ENCODE results near the gene SERPINB8. TPM values are rescaled to one million over a fixed set of nuclear protein-coding genes. Genes with fewer than 3 reads are reported as not detected.
"Not testable (repeated sequence)": the region's sequence is repeated elsewhere in the genome, so short reads cannot be mapped to it uniquely, and the experiment has no call there.

Gene SERPINB8
- 10 to 100 TPM in 1 of 2 donors, 1 to 10 TPM in 1; 3.5 to 10.8 TPM for total RNA-seq
- long read RNA-seq, partial matches to known transcripts = 0 of 5 reads
- long read RNA-seq, other reads (novel, unspliced or antisense) = 2 of 5 reads

GRCh38 chr18:63969942-63970808, at the start of gene SERPINB8:
Gene SERPINB8 (plus strand): TSS chr18:63970081. CDS start chr18:63978309, 8,228 bp downstream.
- intact Hi-C loops (cut with DNase I) = no loop called here
- ATAC-seq (peak; percentile 97 to 98), DNase-seq (peak; percentile 94)

- intact Hi-C loops (cut with DNase I) = no loop called here
- ATAC-seq = no peak
Measured at GRCh38 chr18:63922049-63922448, 47.8 kb upstream of the SERPINB8 start.

GRCh38 chr18:63924551-63924950, 45.3 kb upstream of the SERPINB8 start:
- intact Hi-C loops (cut with DNase I) = no loop called here
- DNase-seq = no peak
- no peak for ATAC-seq

More at GRCh38 chr18:63922049-63922448, 47.8 kb upstream of the SERPINB8 start:
- DNase-seq = no peak

GRCh38 chr18:63928331-63928730, 41.5 kb upstream of the SERPINB8 start:
- DNase-seq (no peak), ATAC-seq (no peak)
- intact Hi-C loops (cut with DNase I) = no loop called here

GRCh38 chr18:63929369-63929768, 40.5 kb upstream of the SERPINB8 start:
- ATAC-seq; intact Hi-C loops (cut with DNase I); DNase-seq: not testable (repeated sequence)

GRCh38 chr18:63930773-63931354, 39.0 kb upstream of the SERPINB8 start:
- intact Hi-C loops (cut with DNase I) = loop anchor here in 1 of 2 donors (10.0 kb wide), 1 partner anchor 54 kb away; no protein-coding TSS in a partner anchor
- no peak for DNase-seq

GRCh38 chr18:63936156-63936931, 33.5 kb upstream of the SERPINB8 start:
- ATAC-seq (peak; percentile 96 to 99), DNase-seq (peak; percentile 89)
- intact Hi-C loops (cut with DNase I) = loop anchor here in 1 of 2 donors (2.0 to 10.0 kb wide), 3 partner anchors 48 to 418 kb away; no protein-coding TSS in a partner anchor

More at GRCh38 chr18:63930773-63931354, 39.0 kb upstream of the SERPINB8 start:
- no peak for ATAC-seq

GRCh38 chr18:63936932-63937393, 32.9 kb upstream of the SERPINB8 start:
- ATAC-seq (no peak), DNase-seq (no peak)
- intact Hi-C loops (cut with DNase I) = loop anchor here in 1 of 2 donors (2.0 to 10.0 kb wide), 3 partner anchors 48 to 418 kb away; no protein-coding TSS in a partner anchor

GRCh38 chr18:63940008-63940407, 29.9 kb upstream of the SERPINB8 start:
- intact Hi-C loops (cut with DNase I) = no loop called here
- ATAC-seq (no peak), DNase-seq (no peak)

GRCh38 chr18:63940543-63941050, 29.3 kb upstream of the SERPINB8 start:
- intact Hi-C loops (cut with DNase I); ATAC-seq; DNase-seq: not testable (repeated sequence)

GRCh38 chr18:63947051-63947790, 22.7 kb upstream of the SERPINB8 start:
- intact Hi-C loops (cut with DNase I) = no loop called here
- ATAC-seq = no peak
- DNase-seq = no peak

- DNase-seq (peak; percentile 65), ATAC-seq (peak; percentile 92 to 100)
- intact Hi-C loops (cut with DNase I) = no loop called here
Measured at GRCh38 chr18:63949068-63949737, 20.7 kb upstream of the SERPINB8 start, which contains the start of gene HMSD. Gene HMSD (plus strand): TSS chr18:63949301. CDS start chr18:63953456, 4,155 bp downstream.

GRCh38 chr18:63951302-63951705, 18.6 kb upstream of the SERPINB8 start:
- no peak for ATAC-seq
- no peak for DNase-seq
- intact Hi-C loops (cut with DNase I) = no loop called here

- DNase-seq = no peak
- intact Hi-C loops (cut with DNase I) = no loop called here
- ATAC-seq = no peak
Measured at GRCh38 chr18:63953811-63954210, 16.1 kb upstream of the SERPINB8 start.

- intact Hi-C loops (cut with DNase I) = no loop called here
- ATAC-seq (no peak), DNase-seq (no peak)
Measured at GRCh38 chr18:63956755-63957154, 13.1 kb upstream of the SERPINB8 start.

GRCh38 chr18:63960891-63961290, 9.0 kb upstream of the SERPINB8 start:
- ATAC-seq (no peak), DNase-seq (no peak)
- intact Hi-C loops (cut with DNase I) = no loop called here

- ATAC-seq (peak in 1 of 2 donors; percentile 38), DNase-seq (no peak)
- intact Hi-C loops (cut with DNase I) = no loop called here
Measured at GRCh38 chr18:63961435-63961980, 8.4 kb upstream of the SERPINB8 start.

All from left cardiac atrium (tissue), 4 donors.